NAMALWA (cell line): Measurements from ENCODE around the gene MVB12B.
A peak's percentile ranks its signal among the peaks of the same experiment; 100 is the strongest.
"Not testable (repeated sequence)": the region's sequence is repeated elsewhere in the genome, so short reads cannot be mapped to it uniquely, and the experiment has no call there.

Source experiments
- DNase-seq: peaks from one replicate; pipeline ENCODE4 v3.0.0-alpha.2; 2015; ENCODE audit warnings: low spot score

The MVB12B gene

GRCh38 chr9:126326228-126327005 lies at the start of gene MVB12B:
Gene MVB12B (plus strand): TSS chr9:126326829. CDS start chr9:126326930, 101 bp downstream.
- DNase-seq = peak; percentile 23

GRCh38 chr9:126283799-126284465 lies 42.7 kb upstream of the MVB12B start:
- DNase-seq = no peak

GRCh38 chr9:126285652-126286051 lies 41.0 kb upstream of the MVB12B start:
- DNase-seq = not testable (repeated sequence)

- DNase-seq = no peak
Observed at GRCh38 chr9:126287166-126287866, 39.3 kb upstream of the MVB12B start.

- DNase-seq = no peak
Observed at GRCh38 chr9:126290871-126291270, 35.8 kb upstream of the MVB12B start.

- no peak for DNase-seq
Observed at GRCh38 chr9:126291925-126292324, 34.7 kb upstream of the MVB12B start.

- no peak for DNase-seq
Observed at GRCh38 chr9:126292736-126293521, 33.7 kb upstream of the MVB12B start.

GRCh38 chr9:126293522-126293889 lies 33.1 kb upstream of the MVB12B start:
- peak; percentile 41 for DNase-seq

GRCh38 chr9:126294331-126295081 lies 32.1 kb upstream of the MVB12B start:
- no peak for DNase-seq

- DNase-seq = no peak
Observed at GRCh38 chr9:126295082-126295477, 31.5 kb upstream of the MVB12B start.

- DNase-seq = no peak
Observed at GRCh38 chr9:126295516-126295915, 31.1 kb upstream of the MVB12B start.

- DNase-seq = no peak
Observed at GRCh38 chr9:126295936-126296600, 30.6 kb upstream of the MVB12B start.

- no peak for DNase-seq
Observed at GRCh38 chr9:126296687-126297086, 29.9 kb upstream of the MVB12B start.

GRCh38 chr9:126297661-126298060 lies 29.0 kb upstream of the MVB12B start:
- no peak for DNase-seq

GRCh38 chr9:126298063-126298801 lies 28.4 kb upstream of the MVB12B start:
- no peak for DNase-seq

GRCh38 chr9:126299706-126300276 lies 26.8 kb upstream of the MVB12B start:
- no peak for DNase-seq

GRCh38 chr9:126301196-126301595 lies 25.4 kb upstream of the MVB12B start:
- no peak for DNase-seq

- DNase-seq = peak; percentile 74
Observed at GRCh38 chr9:126301985-126302603, 24.5 kb upstream of the MVB12B start.

- no peak for DNase-seq
Observed at GRCh38 chr9:126302730-126303129, 23.9 kb upstream of the MVB12B start.
